ENCODE results near the gene NID1.

DNA sequence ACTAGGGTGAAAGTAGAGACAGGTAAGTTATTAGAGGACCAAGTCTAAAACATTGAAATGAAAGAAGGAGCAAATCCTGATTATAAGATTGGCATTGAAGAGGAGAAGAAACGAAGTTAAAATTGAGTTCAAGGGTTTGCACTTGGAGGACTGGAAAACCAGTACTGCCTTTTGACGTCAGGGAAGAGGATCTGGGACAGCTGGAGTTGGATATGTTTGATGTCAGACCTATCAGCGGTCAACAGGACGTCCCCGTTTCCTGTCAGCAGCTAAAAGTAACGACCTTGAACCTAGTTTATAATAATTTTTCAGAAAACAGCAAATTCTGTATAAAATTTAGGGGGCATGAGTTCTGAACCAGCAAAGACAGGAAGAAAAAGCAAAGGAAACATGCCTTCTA is 1.2 kb upstream of the NID1 start:
- TF ChIP-seq CTCF (IDR thresholded peaks at IDR 0.05), result no peak
- no peak for TF ChIP-seq POLR2A (IDR thresholded peaks at IDR 0.05)
